ENCODE data around the gene ZSWIM7. TPM values are rescaled to one million over a fixed set of nuclear protein-coding genes. Genes with fewer than 3 reads are reported as not detected.

ZSWIM7 gene
- total RNA-seq, 4 donors from 2014 or later: 9.7 to 23.9 (median 16.8) TPM

GRCh38 chr17:15996322-15996721, 3.2 kb downstream of the ZSWIM7 start:
- TF ChIP-seq CTCF (IDR thresholded peaks at IDR 0.05; ENCODE audit: low read depth): no peak

DNA sequence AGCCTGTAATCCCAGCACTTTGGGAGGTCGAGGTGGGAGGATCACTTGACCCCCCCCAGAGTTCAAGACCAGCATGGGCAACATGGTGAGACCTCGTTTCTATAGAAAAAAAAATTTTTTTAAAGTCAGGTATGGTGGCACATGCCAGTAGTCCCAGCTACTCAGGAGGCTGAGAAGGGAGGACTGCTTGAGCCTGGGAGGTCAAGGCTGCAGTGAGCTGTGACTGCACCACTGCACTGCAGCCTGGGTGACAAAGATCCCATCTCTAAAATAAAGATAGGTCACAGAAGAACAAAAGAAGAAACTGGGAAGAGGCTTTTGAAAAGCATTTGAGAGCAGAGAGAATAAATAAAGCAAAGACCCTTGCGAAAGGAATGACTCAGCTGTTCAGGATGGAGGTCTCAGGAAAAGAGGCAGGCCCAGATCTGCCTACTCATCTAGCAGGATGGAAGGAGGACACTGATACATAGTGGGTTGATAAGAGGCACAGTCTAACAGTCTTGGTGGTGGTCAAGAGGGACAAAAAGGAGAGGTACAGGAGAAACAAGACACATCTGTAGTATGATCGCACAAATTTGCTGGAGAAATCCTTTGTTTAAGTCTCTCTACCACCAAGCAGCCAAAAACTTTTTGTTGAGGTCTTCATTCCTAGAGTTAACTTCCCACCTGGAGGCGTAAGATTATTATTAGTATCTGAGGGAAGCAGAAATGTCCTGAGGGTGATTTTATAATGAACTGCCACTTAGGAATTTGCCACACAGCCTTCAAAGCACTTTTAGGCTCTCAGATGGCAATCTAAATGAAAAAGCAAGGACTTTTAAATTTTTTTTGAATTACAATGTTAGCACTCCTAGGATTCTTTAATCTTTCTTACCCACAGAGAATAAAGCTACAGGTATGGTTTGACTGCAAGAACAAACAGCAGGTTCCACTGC, 17.6 kb downstream of the ZSWIM7 start:
- no peak for TF ChIP-seq CTCF (IDR thresholded peaks at IDR 0.05; ENCODE audit: low read depth)

DNA sequence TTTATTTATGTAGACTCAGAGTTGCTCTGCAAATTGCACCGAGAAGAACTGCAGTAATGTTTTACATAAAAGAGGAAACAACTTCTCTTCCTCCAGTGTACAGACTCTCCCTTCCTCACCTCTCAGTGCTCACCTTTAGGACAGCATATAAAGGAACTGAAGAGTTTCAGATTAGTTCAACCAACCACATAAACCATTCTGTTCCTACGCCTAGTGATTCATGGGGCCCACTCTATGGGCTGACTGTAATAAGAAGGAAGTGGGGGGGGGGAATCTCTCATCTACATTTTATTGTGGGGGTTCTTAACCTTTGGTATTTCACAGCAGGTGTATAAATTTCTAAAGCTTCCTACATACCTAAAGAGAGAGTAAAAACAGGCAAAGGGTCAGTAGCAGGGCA, 18.3 kb downstream of the ZSWIM7 start:
- no peak for TF ChIP-seq CTCF (IDR thresholded peaks at IDR 0.05; ENCODE audit: low read depth)

GRCh38 chr17:15978606-15979005, 20.9 kb downstream of the ZSWIM7 start:
- no peak for TF ChIP-seq CTCF (IDR thresholded peaks at IDR 0.05; ENCODE audit: low read depth)

DNA sequence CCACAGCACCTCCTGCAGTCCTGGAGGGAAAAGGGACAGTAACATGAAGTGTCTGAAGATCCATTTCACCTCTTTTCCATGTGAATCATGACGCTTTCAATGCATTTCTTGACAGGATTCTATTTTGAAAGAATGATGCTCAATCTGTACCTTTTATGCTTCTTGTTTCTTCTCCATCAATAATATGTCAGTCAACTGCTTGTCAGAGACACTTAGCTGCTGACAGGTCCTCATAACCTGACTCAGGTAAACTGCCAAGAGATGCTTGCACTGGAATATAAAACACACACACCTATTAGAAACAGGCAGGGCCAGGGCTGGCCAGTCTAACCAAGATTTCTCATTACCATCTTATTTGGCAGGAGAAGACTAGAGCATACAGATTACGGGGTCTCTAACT, 21.6 kb downstream of the ZSWIM7 start:
- TF ChIP-seq CTCF (IDR thresholded peaks at IDR 0.05; ENCODE audit: low read depth): no peak

GRCh38 chr17:15973834-15974233, 25.7 kb downstream of the ZSWIM7 start:
- TF ChIP-seq CTCF (IDR thresholded peaks at IDR 0.05; ENCODE audit: low read depth): no peak

- no peak for TF ChIP-seq CTCF (IDR thresholded peaks at IDR 0.05; ENCODE audit: low read depth)
Measured at GRCh38 chr17:15973016-15973415, 26.5 kb downstream of the ZSWIM7 start.
